HCEC 1CT (cell line): ENCODE results near the gene UACA.

Experiments
- DNase-seq: peaks from one replicate; pipeline ENCODE4 v3.0.0-alpha.2; 2017

Gene UACA

DNA sequence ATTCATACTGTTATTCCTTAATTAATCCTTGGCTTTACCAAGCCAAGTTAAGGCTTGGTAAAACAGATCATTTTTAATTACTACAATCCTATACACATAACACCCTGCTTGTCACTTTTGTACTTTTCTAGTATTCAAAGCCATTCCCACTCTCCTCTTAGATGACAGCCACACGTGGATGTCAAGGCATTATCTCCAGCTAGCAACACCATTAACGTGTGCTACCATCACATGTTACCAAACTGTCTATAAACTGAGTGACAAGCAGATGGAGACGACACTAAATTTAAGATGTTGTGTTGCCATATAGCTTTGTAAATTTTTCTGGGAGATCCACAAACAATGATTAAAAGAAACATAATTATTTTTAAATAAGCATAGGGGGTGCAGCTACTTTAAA lies 103.7 kb downstream of the UACA start:
- DNase-seq: no peak

- DNase-seq: no peak
Measured at GRCh38 chr15:70658641-70659040, 104.7 kb downstream of the UACA start.

- no peak for DNase-seq
Measured at GRCh38 chr15:70653426-70653825, 109.9 kb downstream of the UACA start.

- DNase-seq: no peak
Measured at GRCh38 chr15:70652341-70652740, 111.0 kb downstream of the UACA start.

GRCh38 chr15:70651303-70651845 lies 112.0 kb downstream of the UACA start:
- DNase-seq: no peak

GRCh38 chr15:70650567-70651302 lies 112.6 kb downstream of the UACA start:
- DNase-seq: no peak

GRCh38 chr15:70647396-70647795 lies 116.0 kb downstream of the UACA start:
- DNase-seq: no peak

- DNase-seq: no peak
Measured at GRCh38 chr15:70646169-70646568, 117.2 kb downstream of the UACA start.

GRCh38 chr15:70643783-70644125 lies 119.6 kb downstream of the UACA start:
- peak; percentile 65 for DNase-seq

GRCh38 chr15:70643106-70643782 lies 120.1 kb downstream of the UACA start:
- DNase-seq: no peak

DNA sequence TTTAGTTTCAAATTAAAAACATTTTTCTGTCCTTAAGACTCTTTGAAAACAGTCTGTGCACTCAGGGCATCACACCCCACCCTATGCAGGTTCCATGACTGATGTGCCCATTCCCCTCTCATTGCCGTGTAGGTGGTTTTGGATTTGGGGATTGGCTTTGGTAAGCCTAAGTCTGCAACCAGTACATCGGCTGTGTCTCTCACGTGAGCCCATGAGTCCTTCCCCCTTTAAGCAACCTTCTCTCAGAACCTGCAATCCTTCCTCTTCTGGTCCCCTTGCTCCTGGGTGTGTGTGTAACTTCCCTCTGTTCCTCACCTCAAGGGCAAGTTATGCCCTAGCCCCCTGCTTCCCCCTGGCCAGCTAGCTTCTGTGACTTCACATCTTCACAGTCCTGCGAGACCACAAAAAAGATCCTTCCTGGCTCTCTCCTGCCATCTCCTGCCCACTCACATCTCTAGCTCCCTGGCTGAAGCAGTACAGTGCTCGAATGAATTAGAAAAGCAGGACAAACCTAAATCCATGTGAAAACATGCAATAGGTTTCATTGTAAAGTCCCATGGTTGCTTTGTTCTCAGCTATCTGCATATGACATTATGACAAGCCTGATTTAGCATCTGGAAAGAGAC lies 126.7 kb downstream of the UACA start:
- DNase-seq: no peak

- no peak for DNase-seq
Measured at GRCh38 chr15:70635895-70636294, 127.5 kb downstream of the UACA start.

- DNase-seq: no peak
Measured at GRCh38 chr15:70633991-70634390, 129.4 kb downstream of the UACA start.

- no peak for DNase-seq
Measured at GRCh38 chr15:70633103-70633831, 130.1 kb downstream of the UACA start.

GRCh38 chr15:70632491-70633102 lies 130.8 kb downstream of the UACA start:
- DNase-seq: peak; percentile 9

DNA sequence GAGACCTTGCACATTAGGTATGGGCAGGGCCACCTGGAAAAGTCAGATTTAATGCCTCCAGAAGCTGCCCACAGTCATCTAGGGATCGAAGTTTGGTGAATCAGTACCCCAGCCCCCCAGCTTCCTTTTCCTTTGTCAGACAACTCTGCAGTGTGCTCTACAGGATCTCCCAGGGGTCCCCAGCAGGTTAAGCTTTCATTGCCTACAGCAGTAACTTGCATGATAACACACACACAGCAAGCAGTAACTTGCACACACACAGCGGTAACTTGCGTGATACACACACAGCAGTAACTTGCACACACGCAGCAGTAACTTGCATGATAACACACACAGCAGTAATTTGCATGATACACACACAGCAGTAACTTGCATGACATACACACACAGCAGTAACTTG lies 131.3 kb downstream of the UACA start:
- no peak for DNase-seq

DNA sequence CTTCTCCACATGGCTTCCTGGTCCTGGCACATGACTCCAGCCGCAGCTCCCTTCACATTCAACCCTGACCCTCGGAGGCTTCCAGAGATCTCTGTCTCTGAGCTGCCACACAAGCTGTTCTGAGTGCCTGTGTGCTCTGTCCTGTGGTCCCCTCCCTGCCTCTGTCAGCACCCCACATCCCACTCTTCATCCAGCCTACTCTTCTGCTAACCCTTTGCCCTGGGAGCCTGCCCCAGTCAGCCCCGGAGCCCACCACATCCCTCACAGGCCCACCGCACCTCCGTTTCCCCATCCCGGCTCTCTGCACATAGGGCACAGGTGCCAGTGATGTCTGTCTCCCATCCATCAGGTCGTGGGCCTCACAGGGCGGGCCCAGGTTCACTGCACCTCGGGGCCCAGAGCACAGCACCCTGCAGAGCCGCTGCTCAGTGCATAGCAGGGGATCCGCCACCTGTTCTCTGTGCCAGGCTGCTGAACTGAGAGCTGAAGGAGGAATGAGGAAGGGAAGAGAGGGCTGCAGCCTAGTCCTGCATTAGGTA lies 133.6 kb downstream of the UACA start:
- DNase-seq: no peak

GRCh38 chr15:70628549-70628896 lies 134.8 kb downstream of the UACA start:
- no peak for DNase-seq

- DNase-seq: no peak
Measured at GRCh38 chr15:70627734-70628548, 135.4 kb downstream of the UACA start.

DNA sequence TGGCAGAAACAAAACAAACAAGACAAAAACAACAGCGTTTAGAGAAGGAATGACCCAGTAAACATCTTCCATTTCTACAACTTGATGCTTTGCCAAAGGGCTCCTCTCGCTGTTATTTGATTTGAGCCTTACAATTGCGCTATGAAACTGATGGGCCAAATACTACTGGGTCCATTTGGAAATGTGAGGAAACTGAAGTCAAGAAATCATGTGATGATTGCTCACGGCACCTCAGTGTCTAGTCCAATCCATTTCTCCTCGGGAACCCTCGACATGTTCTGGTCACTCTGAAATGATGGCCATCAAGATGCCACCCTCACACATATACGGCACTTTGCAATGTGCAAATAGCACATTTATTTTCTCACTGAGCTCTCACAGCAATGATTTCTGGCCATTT lies 136.0 kb downstream of the UACA start:
- no peak for DNase-seq

- no peak for DNase-seq
Measured at GRCh38 chr15:70625438-70625837, 137.9 kb downstream of the UACA start.

DNA sequence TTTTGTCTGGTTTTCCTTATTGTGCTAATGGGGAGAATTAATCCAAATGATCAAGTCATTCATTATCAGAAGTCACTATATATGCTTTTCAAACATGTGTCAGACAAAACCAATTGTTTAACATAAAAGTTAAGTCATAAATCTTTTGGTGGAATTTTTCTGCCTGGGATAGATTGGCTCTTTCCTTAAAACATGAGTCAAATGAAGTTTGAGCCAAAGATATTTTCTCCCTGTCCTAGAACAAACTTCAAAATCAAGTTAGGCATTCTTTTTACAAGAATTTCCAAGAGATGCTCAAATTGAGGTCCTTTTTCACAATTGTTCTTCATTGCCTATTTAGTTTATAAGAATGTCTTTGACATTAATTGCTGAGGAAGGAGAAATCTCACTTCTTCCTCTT lies 138.3 kb downstream of the UACA start:
- no peak for DNase-seq
